ENCODE results near the gene EGR4.

Gene EGR4

DNA sequence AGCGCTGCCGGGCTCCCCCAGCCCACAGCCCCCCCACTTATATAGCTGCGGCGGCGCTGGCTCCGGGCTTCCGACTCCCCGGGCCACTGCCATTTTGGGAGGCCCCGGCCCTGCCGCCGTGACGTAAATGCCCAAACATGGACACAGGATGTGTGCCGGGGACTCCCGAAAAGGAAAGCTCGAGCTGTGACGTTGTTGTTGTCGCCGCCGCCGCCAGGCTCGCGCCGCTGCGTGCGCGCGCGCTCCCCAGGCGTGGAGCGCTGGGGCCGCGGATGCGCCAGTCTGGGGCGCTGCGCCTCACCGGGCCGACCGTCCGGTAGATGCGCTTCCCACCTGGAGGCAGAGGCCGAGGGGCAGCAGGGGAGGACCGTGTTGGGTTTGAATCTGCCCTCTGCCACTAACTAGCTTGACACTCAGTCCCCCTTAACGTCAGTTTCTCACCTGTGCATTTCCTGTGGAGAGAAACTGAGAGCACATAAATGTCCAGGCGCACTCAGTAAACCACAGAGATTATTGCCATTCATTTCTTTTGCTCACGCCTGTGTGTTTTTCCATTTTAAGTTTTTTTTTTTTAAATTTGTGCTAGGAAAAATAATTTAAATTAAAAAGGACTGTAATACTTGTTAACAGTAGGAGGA lies at the start of gene EGR4:
EGR4 (minus strand) TSS at position 15 of the 638 bp plus-strand sequence. CDS start 231 bp downstream, outside the sequence.
- DNase-seq (ENCODE audit: low read depth in 2 of 3, low spot score in 1 of 3) = peak; percentile 83 to 86 (median 85)

DNA sequence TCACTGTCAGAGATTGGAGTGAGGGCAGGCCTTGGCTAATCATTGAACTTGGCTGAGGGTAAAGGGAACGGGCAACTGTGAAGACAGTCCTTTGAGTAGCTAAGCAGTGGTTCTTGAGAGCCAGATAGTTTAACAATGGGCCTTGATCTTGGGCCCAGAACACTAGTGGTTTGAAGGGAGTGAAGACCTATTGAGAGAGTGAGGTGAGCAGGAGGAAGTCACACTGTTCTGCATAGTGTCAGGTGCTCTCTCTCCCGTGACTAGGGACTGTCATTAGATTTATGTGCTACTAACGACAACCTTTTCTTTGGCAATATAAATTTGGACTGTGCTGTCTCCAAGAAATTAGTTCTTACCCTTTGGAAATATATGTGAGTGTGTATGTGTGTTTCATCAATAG lies 47.7 kb upstream of the EGR4 start:
- no peak for DNase-seq (ENCODE audit: low read depth in 2 of 3, low spot score in 1 of 3)

DNA sequence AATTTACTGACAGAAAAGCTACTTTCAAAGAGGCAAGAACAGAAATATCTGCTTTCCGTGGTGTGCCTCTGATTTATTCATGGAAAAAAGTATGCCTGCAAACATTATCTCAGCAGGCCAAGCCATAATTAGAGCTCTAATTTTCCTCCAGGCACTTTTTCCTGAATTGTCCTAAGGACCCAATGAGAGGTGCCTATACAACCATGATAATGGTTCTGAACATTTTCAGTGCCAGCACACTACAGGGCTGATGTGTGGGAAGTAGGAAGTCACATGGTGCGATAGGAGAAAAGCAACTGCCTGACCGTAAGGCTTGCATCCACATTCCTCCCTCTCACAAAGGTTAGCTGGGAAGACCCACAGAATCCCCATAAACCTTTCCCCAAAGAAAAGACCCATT lies 45.9 kb upstream of the EGR4 start:
- DNase-seq (ENCODE audit: low read depth in 2 of 3, low spot score in 1 of 3) = no peak

DNA sequence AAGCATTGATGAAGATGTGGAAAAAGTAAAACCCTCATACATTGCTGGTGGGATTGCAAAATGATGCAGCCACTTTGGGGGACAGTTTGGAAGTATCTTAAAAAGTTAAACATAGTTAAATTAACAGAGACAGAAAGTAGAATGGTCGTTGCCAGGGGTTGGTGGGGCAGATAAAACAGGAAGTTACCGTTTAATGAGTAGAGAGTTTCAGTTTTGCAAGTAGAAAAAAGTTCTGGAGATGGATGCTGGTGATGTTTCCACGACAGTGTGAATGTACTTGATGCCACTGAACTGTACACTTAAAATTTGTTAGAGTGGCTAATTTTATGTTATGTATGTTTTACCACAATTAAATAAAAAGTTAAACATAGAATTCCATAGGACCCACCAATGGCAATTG lies 44.5 kb upstream of the EGR4 start:
- no peak for DNase-seq (ENCODE audit: low read depth in 2 of 3, low spot score in 1 of 3)

DNA sequence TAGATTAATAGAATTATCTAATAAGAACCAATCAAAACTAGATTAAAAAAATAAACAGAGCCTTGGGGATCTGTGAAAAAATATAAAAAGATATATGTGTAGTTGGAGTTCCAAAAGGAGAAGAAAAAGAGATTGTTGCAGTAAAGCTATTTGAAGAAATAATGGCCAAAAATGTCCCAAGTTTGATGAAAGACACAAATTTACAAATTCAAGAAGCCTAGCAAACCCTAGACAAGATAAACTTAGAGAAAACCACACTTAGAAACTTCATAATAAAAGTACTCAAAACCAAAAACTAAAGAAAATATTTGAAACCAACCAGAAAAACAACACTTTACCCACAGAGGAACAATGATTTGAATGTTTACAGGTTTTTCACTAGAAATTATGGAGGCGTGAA lies 41.3 kb upstream of the EGR4 start:
- DNase-seq (ENCODE audit: low read depth in 2 of 3, low spot score in 1 of 3) = no peak

DNA sequence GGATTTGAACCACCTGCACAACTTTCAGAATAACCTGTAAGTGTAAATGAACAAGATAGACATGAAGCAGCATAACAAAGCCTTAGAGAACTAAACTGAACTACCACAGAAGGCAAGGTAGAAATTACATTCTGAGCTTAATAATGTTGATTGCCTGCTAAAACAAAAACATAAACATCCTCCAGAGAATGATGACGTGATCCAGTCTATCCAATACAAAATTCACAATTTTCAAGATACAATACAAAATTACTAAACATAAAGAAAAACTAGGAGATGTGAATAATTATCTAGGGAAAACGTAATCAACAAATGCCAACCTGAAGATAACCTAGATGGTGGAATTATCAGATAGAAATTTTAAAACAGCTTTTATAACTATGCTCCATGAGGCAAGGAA lies 40.7 kb upstream of the EGR4 start:
- no peak for DNase-seq (ENCODE audit: low read depth in 2 of 3, low spot score in 1 of 3)

DNA sequence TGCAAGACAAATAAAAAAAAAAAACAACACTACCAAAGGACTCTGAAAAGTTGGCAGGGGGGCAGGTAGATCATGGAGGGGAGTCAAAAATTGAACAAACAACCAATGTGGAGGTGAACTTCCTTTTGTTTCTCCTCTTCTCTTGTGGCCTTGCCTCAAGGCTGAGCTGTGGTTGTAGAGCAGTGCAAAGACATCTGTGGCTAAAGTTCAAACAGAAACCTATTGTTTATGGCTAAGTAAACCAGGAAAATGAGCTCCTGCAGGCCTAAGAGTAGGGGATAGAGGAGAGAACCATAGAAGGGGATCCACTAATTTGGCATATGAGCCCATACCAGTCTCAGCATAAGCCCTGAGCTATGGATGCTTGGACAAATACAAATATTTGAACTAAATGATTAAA lies 40.2 kb upstream of the EGR4 start:
- no peak for DNase-seq (ENCODE audit: low read depth in 2 of 3, low spot score in 1 of 3)

DNA sequence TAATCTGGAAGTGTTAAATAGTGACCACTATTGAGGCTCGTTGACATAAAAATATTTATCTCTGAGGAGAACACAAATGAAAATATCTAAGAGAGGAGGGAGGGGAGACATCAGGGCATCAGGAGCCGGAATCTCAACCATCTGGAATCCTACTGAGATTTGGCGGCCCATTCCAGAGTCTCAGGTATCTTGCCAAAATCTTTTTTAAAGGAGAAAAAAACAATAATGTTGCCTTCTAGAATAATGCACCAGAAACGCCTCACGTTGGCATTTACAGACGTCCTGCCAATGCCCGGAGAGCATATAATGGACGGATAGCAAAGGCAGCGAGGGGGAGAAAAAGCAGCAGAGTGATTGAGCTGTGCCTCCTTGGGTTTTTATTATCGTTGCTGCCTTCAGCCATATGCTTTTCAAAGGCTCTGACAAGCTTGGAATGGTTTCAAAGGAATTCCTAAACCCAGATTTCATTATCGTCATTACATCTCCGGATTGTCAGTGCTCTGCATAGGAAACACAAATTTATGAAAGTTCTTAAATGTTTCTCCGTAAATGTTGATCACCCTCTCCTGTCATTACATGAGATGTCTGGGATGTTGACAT lies 30.9 kb upstream of the EGR4 start:
- no peak for DNase-seq (ENCODE audit: low read depth in 2 of 3, low spot score in 1 of 3)

DNA sequence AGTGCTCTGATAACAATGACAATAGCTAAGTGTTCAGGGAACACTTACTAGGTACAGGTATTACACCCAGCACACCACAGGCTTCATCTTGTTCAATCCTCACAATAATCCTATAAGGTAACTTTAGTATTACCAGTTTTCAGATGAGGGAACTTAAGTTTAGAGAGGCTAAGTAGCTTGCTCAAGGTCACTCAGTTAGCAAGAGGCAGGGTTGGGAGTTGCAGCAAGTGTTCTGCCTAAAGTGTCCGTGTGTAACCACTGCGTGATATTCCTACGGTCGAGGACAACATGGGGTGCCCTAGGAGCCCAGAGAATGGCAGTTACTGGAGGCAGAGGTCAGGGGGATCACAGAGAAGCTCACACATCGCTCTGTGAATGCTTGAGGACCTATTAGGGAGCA lies 30.2 kb upstream of the EGR4 start:
- no peak for DNase-seq (ENCODE audit: low read depth in 2 of 3, low spot score in 1 of 3)

DNA sequence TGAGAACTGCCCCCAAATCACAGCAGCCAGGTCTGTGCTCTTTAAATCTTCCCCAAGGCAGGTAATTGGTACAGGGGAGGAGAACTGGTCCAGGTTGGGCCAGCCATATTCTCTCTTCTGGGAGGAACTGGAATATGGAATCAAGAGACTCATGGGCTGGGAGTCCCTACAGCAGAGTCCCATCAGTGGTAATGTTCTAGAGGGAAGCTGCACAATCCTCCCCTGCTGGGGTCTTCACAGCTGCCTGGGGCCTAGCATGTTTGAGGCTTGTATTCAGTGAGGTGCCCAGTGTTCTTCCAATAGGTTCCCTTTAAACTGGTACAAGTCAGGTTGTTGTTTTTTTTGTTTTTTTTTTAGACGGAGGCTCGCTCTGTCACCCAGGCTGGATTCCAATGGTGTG lies 21.1 kb upstream of the EGR4 start:
- no peak for DNase-seq (ENCODE audit: low read depth in 2 of 3, low spot score in 1 of 3)

DNA sequence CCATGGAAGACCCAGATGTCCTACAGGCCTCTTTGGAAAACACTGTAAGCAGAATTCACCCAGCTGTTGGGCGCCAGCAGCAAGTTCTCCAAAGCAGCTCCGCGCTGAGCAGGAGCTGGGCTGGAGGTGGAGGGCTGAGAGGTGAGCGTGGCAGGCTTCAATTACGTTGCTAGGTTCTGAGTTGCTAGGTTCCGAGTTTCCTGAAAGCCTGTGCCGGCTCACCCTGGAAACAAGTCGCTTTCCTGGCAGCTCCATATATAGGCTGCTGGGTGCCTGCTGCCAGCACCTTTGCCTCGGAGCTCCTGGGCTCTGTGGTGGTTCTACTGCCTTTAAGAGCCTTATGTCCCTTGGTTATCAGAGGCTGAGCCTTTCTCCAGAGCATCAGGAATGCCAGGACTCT lies 14.4 kb upstream of the EGR4 start:
- no peak for DNase-seq (ENCODE audit: low read depth in 2 of 3, low spot score in 1 of 3)

DNA sequence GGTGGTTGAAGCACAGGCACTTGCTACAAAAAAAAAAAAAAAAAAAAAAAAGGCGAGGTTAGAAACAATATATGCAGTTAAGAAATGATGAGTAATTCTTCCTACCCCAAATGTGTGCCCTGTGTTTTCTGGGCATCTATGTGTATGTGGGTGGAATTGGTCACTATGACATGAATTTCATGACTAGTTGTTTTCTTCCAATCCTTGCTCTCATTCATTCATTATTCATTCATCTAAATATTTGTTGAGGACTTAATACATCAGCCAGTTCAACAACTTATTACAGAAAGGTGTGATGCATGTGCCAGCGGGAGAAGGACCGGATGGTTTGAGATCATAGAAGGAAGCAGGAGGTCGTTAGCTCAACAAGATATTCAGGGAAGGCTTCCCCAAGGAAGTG lies 8.3 kb upstream of the EGR4 start:
- DNase-seq (ENCODE audit: low read depth in 2 of 3, low spot score in 1 of 3) = no peak

DNA sequence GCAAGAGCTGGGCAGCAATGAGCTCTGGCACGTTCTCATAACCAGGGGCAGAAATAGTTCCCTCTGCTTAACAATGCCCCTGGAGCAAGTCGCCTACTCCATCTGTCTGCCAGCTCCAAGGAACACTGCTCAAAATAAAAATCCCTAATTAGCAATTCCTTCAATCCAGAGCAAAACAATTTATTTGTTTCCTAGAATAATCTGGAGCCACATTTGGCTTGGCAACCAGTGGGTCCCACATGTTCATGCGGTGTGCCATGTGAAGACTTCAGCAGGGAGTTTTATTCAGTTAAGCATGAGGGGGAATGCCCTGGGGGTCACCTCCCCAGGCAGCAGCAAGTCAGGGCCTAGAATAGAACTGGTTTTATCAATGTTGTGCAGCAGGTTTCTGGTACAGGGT lies 7.6 kb upstream of the EGR4 start:
- no peak for DNase-seq (ENCODE audit: low read depth in 2 of 3, low spot score in 1 of 3)

DNA sequence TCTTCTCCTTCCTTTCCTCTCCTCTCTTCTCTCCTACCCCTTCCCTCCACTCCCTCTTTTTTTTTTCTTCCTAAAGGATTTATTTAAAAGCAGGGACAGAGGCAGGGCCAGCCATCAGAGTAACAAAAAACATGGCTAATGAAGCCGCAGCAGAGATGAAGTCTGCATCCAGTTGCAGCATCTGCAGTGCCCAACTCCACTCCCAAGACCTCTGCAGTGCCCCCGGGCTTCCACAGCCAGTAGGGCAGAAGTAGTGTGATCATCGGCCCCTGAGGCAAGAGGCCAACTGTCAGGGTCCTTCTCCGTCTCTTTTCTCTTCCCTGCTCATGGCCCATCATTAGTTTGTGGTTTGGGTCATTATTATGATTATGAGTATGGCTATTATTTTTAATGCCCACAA lies 4.2 kb upstream of the EGR4 start:
- DNase-seq (ENCODE audit: low read depth in 2 of 3, low spot score in 1 of 3) = no peak

DNA sequence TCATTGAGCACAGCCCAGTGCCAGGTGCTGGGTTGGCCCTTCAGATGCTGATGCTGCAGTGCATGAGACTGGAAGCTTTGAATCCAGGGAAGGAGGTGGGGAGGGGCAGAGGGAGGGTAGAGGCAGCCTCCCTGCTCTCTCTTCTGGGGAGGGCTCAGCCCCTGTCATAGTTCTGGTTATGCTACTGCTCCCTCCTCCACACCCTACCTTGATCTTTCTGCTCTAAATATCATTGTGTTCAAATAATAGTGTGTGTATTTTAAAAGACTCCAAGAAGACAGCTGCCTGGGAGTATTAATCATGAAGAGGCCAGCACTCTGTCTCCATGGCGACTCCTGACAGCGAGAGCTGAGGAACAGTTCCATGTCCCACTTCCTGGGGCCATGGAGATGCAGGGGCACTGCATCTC lies 3.8 kb upstream of the EGR4 start:
- no peak for DNase-seq (ENCODE audit: low read depth in 2 of 3, low spot score in 1 of 3)

DNA sequence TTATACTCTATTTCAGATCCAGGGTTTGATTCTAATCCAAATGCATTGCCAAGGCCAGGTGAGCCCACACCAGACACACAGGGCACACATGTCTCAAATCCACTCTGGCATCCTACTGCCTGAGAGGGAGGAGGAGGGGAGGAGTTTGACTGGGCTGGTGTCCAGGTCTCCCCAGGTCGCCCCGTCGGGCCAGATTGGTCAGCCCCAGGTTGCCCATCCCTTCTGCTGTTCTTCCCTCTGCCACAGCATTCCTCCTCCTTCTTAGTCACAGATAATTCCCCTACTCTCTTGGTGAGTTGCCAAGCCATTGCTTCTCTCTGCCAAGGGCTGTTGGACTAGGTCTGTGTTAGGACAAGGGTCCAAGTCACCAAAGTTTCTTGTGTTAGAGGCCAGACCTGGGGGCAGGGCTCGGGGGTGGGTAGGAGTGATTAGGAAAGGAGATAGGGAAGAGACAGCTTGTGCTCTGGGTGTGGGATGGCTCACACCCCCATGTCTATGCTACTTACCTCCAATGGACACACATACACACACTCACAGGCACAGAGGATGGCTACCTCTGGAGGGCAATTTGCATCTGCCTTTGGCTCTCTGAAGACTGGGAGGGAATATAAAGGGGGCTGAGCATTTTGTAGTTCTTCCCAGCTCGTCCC lies 2.5 kb upstream of the EGR4 start:
- no peak for DNase-seq (ENCODE audit: low read depth in 2 of 3, low spot score in 1 of 3)

DNA sequence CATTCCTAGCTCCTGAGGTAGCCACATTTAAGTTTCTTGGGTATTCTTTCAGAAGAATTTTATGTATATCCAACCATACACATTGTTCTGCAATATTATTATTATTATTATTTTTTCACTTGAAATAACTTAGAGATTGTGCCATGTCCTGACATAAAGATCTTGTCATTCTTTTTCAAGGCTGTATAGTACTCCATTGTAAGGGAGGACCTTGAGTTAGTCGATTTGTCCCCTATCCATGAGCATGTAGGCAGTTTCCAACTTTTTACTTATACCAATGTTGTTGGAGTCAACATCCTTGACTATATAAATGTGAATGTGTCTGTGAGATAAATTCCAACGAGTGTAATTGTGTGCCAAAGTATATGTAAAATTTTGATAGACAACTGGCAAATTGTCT lies 891 bp upstream of the EGR4 start:
- no peak for DNase-seq (ENCODE audit: low read depth in 2 of 3, low spot score in 1 of 3)

DNA sequence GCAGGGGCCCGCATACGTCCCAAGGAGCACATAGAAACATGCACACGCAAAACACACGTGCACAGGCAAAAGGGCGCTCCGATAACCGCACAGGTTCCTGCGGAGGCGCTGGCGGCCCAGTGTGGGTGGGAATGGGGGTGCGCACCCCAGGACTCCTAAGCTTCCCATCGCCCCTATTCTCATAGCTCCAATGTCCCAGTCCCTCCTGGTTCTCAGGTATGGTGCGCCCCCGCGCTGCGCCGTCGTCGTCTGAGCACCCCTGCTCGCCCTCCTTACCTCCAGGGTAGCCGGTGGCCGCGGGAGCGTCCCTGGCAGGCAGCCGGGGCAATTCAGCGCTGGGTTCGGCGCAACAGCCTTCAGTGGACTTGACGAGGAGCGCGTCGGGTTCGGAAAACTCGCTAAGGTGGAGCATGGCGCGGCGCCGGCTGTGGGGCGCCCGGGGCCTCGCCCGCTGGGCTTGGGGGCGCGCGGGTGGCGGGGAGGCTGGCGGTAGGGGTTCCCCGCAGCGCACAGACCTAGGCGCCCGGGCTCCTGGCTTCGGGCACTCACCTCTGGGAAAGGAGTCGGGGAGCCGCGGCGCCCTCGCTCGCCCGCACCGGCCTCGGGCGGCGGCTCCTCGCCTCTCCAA lies 328 bp downstream of the EGR4 start:
- no peak for DNase-seq (ENCODE audit: low read depth in 2 of 3, low spot score in 1 of 3)

DNA sequence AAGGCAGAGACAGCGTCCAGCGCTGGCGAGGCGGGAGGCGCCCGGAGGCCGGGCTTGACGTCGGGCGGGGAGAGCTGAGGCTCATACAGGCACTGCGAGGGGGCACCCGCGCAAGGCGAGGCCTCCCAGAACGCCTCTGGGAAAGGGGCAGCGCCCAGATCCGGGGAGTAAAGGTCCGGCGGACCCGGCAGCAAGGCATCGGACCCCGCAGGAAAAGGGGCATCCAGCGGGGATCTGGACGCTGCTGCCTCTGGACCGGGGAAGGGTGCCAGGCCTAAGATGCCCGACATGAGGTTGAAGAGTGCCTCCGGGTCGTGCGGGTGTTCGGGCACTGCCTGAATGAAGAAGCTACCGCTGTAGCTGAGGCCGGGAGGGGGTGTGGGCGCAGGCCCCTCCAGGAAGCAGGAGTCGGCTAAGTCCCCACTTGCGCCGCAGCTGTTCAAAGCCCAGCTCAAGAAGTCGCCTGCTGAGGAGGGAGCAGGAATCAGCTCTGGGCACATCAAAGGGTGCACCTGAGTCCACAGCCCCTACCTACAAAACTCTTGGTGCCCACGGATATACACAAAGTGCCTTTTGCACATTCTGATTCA lies 937 bp downstream of the EGR4 start:
- DNase-seq (ENCODE audit: low read depth in 2 of 3, low spot score in 1 of 3) = no peak

DNA sequence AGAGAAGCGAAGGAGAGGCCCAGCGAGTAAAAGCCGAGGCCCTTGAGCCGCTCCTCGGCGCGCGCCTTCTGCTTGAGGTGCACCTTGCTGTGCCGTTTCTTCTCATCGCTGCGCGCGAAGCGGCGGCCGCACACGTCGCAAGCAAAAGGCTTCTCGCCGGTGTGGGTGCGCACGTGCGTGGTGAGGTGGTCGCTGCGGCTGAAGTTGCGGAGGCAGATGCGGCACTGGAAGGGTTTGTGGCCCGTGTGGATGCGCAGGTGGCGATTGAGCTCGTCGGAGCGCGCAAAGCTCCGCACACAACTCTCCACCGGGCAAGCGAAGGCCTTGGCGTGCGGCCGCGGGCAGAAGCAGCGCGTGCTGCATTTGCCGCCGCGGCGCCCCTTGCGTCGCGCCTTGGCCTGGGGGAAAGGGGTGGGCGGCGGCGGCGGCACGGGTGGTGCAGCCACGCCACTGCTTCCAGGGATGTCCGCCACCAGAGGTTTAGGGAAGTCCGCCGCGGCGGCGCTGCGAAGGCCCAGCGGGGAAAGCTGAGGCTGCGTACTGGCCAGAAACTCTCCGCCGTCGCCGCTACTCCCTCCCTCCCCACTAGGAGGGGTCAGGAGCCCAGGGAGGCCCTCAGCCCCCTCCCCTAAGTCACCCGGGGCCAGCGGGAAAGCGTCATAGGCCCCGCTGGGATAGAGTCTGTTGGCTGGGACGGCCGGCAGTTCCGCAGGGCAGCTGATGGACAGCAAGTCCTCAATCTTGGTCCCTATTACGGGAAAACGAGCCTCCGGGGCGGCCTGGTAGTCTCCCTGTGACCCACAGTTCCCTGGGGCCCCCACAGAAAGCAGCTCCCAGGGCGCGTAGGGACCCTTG lies 1.7 kb downstream of the EGR4 start:
- DNase-seq (ENCODE audit: low read depth in 2 of 3, low spot score in 1 of 3) = no peak

DNA sequence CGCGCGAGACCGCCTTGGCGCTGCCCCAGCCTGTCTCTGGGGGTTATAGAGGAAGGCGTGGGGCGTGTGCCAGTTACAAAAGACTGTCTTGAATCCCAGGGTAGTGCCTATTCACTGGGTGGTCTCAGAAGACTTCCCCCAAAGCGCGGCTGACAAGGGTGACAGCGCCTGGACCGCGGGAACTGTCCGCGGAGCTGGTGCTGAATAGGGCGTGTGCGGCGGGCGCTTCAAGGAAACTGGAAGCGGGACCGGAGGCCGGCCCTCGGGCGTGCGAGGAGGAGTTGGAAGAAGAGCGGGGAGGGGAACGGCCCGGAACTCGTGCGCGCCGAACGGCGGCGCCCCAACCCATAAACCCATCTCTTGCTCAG lies 2.3 kb downstream of the EGR4 start:
- DNase-seq (ENCODE audit: low read depth in 2 of 3, low spot score in 1 of 3) = peak in 1 of 3 donors; percentile 52
